ENCODE results near the gene TNS2.

DNA sequence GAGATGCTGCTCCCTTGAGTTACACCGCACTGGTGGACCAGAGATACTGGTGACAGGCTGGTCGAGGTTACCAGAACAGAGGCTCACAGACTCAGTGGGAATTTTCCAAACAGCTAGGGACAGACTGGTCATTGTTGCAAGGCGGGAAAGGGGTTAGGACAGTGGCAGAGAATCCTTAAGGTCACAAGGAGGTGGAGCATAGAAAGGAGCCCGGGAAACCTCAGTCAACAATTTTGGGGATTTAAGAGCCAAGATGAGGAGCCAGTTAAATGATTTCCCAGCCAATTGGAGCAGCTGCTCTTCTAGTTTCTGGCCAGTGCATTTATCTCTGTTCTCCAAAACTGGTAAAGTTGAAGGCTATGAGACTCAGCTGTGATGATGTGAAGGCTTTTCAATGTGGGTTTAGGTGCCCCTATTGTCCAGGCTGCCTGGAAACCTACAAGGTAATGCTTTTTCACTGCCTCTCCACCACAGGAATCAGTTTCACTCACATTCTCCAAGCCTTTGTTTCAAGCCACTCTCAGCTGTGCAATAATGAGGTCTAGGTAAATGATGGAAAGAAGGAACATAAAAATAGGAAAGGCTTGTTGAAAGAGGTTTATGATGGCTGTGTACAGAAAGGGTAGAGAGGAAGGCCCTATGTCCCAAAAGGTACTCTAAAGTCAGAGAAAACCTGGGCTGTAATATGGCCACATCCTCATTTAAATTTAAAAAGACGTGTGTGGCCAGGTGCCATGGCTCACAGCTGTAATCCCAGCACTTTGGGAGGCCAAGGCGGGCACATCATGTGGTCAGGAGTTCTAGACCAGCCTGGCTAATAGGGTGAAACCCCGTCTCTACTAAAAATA, 7.0 kb upstream of the TNS2 start:
- TF ChIP-seq GATA2 (IDR thresholded peaks at IDR 0.05; ENCODE audit: low read depth, low read length) (no peak), GATA3 (IDR thresholded peaks at IDR 0.05; ENCODE audit: low read depth, low read length) (no peak)

Measured in SH-SY5Y (cell line).